ENCODE data around the gene ASGR2. TPM values are rescaled to one million over a fixed set of nuclear protein-coding genes. Genes with fewer than 3 reads are reported as not detected.
"Not testable (repeated sequence)": the region's sequence is repeated elsewhere in the genome, so short reads cannot be mapped to it uniquely, and the experiment has no call there.

Gene ASGR2
- total RNA-seq, 1 donor from 2014 or later = not detected

DNA sequence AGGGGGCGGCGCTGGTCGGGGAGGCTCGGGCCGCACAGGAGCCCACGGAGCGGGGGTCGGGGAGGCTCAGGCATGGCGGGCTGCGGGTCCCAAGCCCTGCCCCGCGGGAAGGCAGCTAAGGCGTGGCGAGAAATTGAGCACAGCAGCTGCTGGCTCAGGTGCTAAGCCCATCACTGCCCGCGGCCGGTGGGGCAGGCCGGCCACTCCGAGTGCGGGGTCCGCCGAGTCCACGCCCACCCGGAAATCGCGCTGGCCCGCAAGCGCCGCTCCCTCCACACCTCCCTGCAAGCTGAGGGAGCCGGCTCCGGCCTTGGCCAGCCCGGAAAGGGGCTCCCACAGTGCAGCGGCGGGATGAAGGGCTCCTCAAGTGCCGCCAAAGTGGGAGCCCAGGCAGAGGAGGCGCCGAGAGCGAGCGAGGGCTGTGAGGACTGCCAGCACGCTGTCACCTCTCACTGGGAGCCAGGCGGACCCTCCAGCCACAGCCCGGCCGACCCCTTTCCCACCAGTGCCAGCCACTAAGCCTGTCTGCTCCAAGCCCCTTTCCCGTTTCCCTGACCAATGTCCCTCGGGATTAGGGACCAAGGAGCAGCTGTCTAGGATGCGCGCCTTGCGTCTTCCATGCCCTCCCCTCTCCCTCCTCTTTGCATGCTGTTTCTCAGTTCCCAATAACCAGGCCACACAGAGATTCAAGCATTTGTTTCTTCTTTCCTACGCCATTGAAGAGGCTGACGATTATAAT lies 13.8 kb downstream of the ASGR2 start:
- H2AFZ ChIP-seq (replicated peaks) = peak overlapping the region; percentile 57
- not testable (repeated sequence) for H3K27ac Mint-ChIP-seq

DNA sequence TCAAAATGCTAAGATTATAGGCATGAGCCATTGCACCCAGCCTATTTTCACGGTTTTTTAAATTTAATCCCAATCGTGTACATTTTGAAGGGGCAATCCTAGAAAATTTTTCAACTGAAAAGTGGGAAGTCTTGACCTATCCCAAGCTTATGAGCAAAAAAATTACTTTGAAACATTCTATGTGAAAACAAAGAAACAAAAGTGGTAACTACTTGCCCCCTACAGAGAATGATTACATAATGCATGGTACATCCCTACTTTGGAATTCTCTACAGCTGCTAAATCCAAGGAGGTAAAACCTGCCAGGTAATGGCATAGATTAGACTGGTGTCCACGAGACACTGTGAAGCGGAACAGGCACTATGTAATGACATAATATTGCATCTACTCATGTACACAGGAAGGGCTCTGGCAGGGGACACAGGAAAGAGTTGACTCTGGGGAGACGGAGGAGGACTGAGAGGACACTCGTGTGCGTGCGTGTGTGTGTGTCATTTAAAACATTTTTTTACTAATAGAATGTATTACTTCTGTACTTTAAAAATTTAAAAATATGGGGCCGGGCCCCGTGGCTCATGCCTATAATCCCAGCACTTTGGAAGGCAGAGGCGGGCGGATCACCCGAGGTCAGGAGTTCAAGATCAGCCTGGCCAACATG lies 15.7 kb downstream of the ASGR2 start:
- no peak overlapping the region for H2AFZ ChIP-seq (replicated peaks)
- no peaks in the 10 kb centered on the region for H4K20me1 ChIP-seq (ENCODE audit: low read depth)
- no peaks in the 10 kb centered on the region for H3K9me3 ChIP-seq (ENCODE audit: low read depth)
- no peak overlapping the region for H3K9ac ChIP-seq
- no peak for TF ChIP-seq EZH2 (IDR thresholded peaks at IDR 0.05)
- TF ChIP-seq, protein P1, sequence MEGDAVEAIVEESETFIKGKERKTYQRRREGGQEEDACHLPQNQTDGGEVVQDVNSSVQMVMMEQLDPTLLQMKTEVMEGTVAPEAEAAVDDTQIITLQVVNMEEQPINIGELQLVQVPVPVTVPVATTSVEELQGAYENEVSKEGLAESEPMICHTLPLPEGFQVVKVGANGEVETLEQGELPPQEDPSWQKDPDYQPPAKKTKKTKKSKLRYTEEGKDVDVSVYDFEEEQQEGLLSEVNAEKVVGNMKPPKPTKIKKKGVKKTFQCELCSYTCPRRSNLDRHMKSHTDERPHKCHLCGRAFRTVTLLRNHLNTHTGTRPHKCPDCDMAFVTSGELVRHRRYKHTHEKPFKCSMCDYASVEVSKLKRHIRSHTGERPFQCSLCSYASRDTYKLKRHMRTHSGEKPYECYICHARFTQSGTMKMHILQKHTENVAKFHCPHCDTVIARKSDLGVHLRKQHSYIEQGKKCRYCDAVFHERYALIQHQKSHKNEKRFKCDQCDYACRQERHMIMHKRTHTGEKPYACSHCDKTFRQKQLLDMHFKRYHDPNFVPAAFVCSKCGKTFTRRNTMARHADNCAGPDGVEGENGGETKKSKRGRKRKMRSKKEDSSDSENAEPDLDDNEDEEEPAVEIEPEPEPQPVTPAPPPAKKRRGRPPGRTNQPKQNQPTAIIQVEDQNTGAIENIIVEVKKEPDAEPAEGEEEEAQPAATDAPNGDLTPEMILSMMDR (IDR thresholded peaks at IDR 0.05) = no peak
- TF ChIP-seq EZH2phosphoT487 (IDR thresholded peaks at IDR 0.05) = no peak
- H3F3A ChIP-seq (ENCODE audit: low read depth) = no peaks in the 10 kb centered on the region
- peaks cover 18% of the 10 kb centered on the region for H3K27me3 Mint-ChIP-seq (ENCODE audit: insufficient read depth, low read depth)
- peaks cover 2% of the 10 kb centered on the region for H3K9me3 Mint-ChIP-seq
- no peak overlapping the region for H3K27ac Mint-ChIP-seq
- peaks cover 43% of the 10 kb centered on the region for H3K27me3 ChIP-seq
- no peak overlapping the region for H3K4me2 ChIP-seq
- H3K4me1 ChIP-seq = no peaks in the 10 kb centered on the region
- no peaks in the 10 kb centered on the region for H3K79me2 ChIP-seq (ENCODE audit: low read depth)
- no peaks in the 10 kb centered on the region for H3K36me3 ChIP-seq
- H3K4me3 ChIP-seq = no peak overlapping the region
- no peak overlapping the region for H3K27ac ChIP-seq
- H3K36me3 Mint-ChIP-seq = no peaks in the 10 kb centered on the region
- H3K4me3 Mint-ChIP-seq = no peak overlapping the region
- no peak for DNase-seq (ENCODE audit: low spot score)
- peaks cover 17% of the 10 kb centered on the region for H3K4me1 Mint-ChIP-seq

More for the DNA sequence above, 13.8 kb downstream of the ASGR2 start:
- H3F3A ChIP-seq (ENCODE audit: low read depth); H3K79me2 ChIP-seq (ENCODE audit: low read depth); H3K36me3 ChIP-seq; H3K27ac ChIP-seq; H3K4me3 Mint-ChIP-seq; H3K9ac ChIP-seq; H3K4me1 ChIP-seq; H3K9me3 ChIP-seq (ENCODE audit: low read depth); H3K36me3 Mint-ChIP-seq; H4K20me1 ChIP-seq (ENCODE audit: low read depth); DNase-seq (ENCODE audit: low spot score); H3K9me3 Mint-ChIP-seq: not testable (repeated sequence)
- peak; percentile 38 for TF ChIP-seq EZH2 (IDR thresholded peaks at IDR 0.05)
- Mint-ChIP-seq H3K27me3 (ENCODE audit: insufficient read depth, low read depth) (peaks cover 18% of the 10 kb centered on the region), H3K4me1 (peaks cover 17% of the 10 kb centered on the region)
- H3K27me3 ChIP-seq = peaks cover 43% of the 10 kb centered on the region
- peak overlapping the region; percentile 63 for H3K4me2 ChIP-seq
- peak overlapping the region; percentile 30 for H3K4me3 ChIP-seq

DNA sequence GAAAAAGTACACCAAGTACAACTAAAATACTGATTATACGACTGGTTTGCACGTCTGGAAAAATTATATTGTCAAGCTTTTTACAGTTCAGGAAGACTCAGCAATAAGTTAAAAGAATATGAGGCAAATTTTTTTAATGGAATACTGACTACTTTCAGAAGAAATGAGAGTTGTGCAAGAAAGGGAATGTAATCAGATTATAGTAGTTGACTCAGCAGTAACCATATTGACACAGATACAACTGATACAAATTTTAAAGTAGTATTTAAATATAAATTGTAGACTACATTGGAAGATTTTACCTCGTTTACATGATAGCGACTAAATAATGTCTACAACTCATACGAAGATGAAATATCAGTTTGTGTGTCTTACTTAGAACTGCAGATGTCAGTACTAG lies 16.7 kb downstream of the ASGR2 start:
- Histone ChIP-seq H3K9ac (no peak overlapping the region), H3K36me3 (no peaks in the 10 kb centered on the region), H2AFZ (replicated peaks) (no peak overlapping the region), H4K20me1 (ENCODE audit: low read depth) (no peaks in the 10 kb centered on the region), H3K79me2 (ENCODE audit: low read depth) (no peaks in the 10 kb centered on the region), H3K27ac (no peak overlapping the region), H3K4me3 (no peak overlapping the region), H3F3A (ENCODE audit: low read depth) (no peaks in the 10 kb centered on the region), H3K4me1 (no peaks in the 10 kb centered on the region), H3K9me3 (ENCODE audit: low read depth) (no peaks in the 10 kb centered on the region), H3K27me3 (peaks cover 36% of the 10 kb centered on the region), H3K4me2 (no peak overlapping the region)
- Mint-ChIP-seq H3K27me3 (ENCODE audit: insufficient read depth, low read depth) (peaks cover 21% of the 10 kb centered on the region), H3K9me3 (peaks cover 2% of the 10 kb centered on the region), H3K27ac (no peak overlapping the region), H3K4me3 (no peak overlapping the region), H3K4me1 (peaks cover 17% of the 10 kb centered on the region), H3K36me3 (peaks cover 2% of the 10 kb centered on the region)
- DNase-seq (ENCODE audit: low spot score) = no peak
- TF ChIP-seq EZH2phosphoT487 (IDR thresholded peaks at IDR 0.05) (no peak), EZH2 (IDR thresholded peaks at IDR 0.05) (no peak)
- TF ChIP-seq, protein P1 (IDR thresholded peaks at IDR 0.05) = no peak

DNA sequence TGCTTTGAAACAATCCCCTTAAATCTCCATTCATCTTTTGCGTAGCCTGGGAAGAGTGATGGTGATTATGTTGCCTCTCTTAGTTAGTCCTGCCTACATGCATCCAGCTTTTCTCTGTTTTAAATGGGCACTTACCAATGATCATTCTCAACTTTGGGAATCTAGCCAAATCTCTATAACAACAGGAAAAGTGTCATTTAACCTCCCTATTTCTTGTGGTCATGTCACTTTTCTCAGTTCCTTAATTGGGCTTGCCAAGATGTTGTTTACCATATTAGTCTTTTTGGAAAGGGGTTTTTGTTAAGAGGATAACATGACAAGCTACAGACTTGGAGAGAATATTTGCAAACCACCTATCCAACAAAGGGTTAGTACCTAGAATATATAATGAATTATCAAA lies 19.0 kb downstream of the ASGR2 start:
- H3K27me3 Mint-ChIP-seq (ENCODE audit: insufficient read depth, low read depth) = peaks cover 17% of the 10 kb centered on the region
- no peaks in the 10 kb centered on the region for H4K20me1 ChIP-seq (ENCODE audit: low read depth)
- H3K9me3 ChIP-seq (ENCODE audit: low read depth) = no peaks in the 10 kb centered on the region
- H3F3A ChIP-seq (ENCODE audit: low read depth) = no peaks in the 10 kb centered on the region
- peaks cover 2% of the 10 kb centered on the region for H3K36me3 Mint-ChIP-seq
- peaks cover 7% of the 10 kb centered on the region for H3K9me3 Mint-ChIP-seq
- no peak overlapping the region for H3K4me2 ChIP-seq
- H3K4me1 ChIP-seq = no peaks in the 10 kb centered on the region
- no peak overlapping the region for H3K27ac Mint-ChIP-seq
- TF ChIP-seq EZH2 (IDR thresholded peaks at IDR 0.05) = no peak
- TF ChIP-seq EZH2phosphoT487 (IDR thresholded peaks at IDR 0.05) = no peak
- TF ChIP-seq, protein P1 (IDR thresholded peaks at IDR 0.05) = no peak
- no peak overlapping the region for H3K4me3 ChIP-seq
- no peaks in the 10 kb centered on the region for H3K36me3 ChIP-seq
- no peak overlapping the region for H2AFZ ChIP-seq (replicated peaks)
- no peaks in the 10 kb centered on the region for H3K79me2 ChIP-seq (ENCODE audit: low read depth)
- no peak overlapping the region for H3K27ac ChIP-seq
- no peak overlapping the region for H3K9ac ChIP-seq
- H3K4me1 Mint-ChIP-seq = peaks cover 11% of the 10 kb centered on the region
- no peak overlapping the region for H3K4me3 Mint-ChIP-seq
- peaks cover 13% of the 10 kb centered on the region for H3K27me3 ChIP-seq
- DNase-seq (ENCODE audit: low spot score) = no peak

All from neural progenitor cell (in vitro differentiated cells).